HG03469 (cell line): Measurements from ENCODE around the gene TAF8.
"Not testable (repeated sequence)": the region's sequence is repeated elsewhere in the genome, so short reads cannot be mapped to it uniquely, and the experiment has no call there.

Experiments used
- ATAC-seq: cut with Tn5 transposase; IDR thresholded peaks from one replicate; pipeline ENCODE4 v1.9.1; 2021; ENCODE audit warnings: mild to moderate bottlenecking, moderate library complexity, moderate number of reproducible peaks; ENCODE audit not compliant: unreplicated experiment

Gene TAF8

GRCh38 chr6:42028234-42029061 is 21.9 kb upstream of the TAF8 start:
- no peak for ATAC-seq

DNA sequence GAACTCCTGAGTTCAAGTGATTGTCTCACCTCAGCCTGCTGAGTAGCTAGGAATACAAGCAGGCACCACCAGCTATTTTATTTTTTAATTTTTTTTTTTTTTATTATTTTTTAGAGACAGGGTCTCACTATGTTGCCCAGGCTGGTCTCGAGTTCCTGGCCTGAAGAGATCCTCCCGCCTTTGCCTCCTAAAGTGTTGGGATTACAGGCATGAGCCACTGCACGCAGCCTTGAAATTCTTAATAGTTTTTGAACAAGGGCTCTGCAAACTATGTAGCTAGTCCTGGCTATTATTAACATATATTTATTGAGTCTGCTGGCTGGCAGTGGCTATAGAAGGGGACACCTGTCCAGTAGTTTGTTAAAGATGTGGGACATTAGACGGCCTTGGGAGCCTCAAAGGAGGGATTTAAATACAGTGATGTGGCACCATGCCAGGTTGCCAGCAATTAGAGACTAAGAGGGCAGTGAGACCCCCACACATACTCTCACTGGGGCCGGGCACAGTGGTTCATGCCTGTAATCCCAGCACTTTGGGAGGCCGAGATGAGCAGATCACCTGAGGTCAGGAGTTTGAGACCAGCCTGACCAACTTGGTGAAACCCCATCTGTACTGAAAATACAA is 21.1 kb upstream of the TAF8 start:
- ATAC-seq: no peak

- ATAC-seq: no peak
Measured at GRCh38 chr6:42029881-42030280, 20.4 kb upstream of the TAF8 start.

DNA sequence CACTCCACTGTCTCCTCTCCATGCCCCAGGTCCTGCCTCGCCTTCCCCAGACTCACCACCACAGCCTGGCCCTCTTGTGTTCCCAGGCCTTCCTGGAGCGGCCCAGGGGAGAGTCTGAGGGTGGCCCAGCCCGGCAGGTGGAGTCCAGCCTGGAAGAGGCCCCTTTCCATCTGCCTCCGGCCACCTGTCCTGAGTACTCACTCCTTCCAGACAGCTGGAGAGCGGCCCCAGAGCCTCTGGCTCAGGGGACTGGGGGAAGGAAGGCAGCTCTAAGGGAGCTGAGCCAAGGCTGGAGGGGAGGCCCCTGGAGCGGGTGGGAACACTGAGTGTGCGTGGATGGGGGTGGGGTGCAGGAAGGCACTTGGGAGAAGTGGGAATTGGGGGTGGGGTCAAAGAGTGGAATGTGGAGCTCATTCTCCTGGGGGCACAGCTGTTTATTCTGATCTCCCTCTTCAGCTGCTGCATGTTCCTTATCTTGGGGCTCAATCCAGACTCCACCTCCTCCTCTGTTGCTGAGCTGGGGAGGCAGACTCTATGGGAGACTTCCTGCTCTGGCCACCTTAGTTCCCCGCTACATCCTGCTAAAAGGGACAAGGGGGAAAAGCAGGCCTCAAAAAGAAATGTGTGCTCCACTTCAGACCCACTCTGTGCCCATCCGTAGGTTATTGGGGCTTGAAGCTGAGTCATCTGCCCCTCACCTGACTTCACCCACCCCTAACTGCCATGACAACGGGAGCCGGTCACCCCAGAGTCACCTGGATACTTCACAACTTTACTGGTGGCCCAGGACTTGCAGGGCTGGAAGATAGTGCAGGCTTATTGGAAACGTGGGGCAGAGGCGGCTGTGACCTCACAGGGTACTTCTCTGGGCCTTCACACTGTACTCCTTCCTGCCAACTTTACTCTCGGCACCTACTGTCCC is 19.5 kb upstream of the TAF8 start:
- ATAC-seq: no peak

GRCh38 chr6:42032366-42032765 is 18.0 kb upstream of the TAF8 start:
- ATAC-seq: no peak

DNA sequence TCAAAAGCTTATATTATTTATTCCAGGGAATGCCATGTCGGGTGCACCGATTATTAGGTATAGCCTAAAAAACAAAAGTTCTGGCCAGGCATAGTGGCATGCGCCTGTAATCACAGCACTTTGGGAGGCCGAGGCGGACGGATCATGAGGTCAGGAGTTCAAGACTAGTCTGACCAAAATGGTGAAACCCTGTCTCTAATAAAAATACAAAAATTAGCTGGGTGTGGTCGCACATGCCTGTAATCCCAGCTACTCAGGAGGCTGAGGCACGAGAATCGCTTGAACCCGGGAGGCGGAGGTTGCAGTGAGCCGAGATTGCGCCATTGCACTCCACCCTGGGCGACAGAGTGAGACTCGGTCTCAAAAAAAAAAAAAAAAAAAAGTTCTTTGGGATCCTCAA is 12.7 kb upstream of the TAF8 start:
- not testable (repeated sequence) for ATAC-seq

GRCh38 chr6:42038163-42038562 is 12.2 kb upstream of the TAF8 start:
- ATAC-seq: no peak

- no peak for ATAC-seq
Measured at GRCh38 chr6:42038811-42039408, 11.4 kb upstream of the TAF8 start.

DNA sequence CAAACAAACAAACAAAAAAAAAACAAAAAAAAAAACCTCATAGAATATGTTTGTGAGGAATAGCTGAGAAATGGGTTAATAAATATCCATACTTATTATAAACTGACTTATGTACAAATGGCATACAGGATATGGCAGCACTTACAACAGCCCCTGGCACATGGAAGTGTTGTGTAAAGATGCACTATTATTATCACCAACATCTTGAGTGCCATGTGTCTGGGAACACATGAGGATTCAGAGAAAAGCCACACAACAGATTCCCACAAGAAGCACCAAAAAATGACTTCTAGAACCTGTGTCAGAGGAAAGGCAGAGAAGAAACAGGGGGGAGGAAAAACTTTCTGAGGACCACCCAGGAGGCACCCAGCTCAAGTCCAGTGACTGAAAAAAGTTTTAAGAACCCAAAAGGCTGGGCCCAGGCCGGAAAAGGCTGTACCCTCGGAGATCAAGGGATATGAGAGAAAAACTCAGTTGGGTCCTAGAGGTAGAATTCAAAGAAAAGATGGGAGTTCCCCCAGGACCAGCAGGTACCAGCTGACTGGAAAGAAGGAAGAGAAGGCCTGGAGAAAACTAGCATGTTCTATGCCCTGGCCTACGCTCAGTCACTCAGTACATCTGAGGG is 9.4 kb upstream of the TAF8 start:
- no peak for ATAC-seq

DNA sequence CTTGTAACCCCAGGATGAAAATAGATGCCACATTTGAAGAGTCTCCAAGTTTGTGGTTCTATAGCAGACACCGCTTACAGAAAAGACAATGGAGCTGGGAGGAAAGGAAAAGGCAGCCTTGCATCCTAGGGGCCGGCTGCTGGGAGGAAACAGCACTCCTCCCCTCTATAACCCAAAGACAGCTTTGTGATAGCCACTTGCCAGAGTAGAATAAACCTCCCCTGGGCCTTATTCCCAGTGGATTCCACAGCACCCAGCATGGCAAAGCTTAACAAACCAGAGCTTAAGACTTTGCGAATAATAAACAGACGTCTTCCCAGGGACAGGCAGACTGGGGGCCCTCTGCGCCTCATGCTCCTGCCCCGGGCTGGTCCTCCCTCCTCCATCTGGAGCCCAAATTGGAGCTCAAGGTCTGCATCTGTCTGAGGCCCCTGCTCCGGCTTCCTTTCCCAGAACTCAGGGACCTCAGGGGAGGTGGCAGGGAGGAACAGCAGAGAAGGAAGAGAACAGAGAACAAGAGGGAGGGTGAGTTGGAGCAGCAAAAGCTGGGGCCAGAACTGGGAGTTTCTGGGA is 8.8 kb upstream of the TAF8 start:
- ATAC-seq: no peak

DNA sequence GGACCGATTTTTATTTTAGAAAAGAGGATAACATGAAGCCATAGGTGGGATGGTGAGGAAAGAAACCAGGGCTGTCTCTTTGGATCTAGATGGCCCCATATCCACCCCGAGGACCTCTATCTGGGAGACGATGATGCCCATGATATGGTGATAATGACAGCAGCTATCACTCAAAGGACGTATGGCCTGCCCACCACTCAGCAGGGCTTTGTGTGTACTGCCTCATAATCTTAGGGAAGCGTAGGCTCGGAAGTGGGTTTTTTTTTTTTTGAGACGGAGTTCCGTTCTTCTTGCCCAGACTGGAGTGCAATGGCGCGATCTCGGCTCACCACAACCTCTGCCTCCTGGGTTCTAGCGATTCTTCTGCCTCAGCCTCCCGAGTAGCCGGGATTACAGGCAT is 8.2 kb upstream of the TAF8 start:
- ATAC-seq: no peak

GRCh38 chr6:42043787-42044475 is 6.4 kb upstream of the TAF8 start:
- peak; percentile 33 for ATAC-seq

DNA sequence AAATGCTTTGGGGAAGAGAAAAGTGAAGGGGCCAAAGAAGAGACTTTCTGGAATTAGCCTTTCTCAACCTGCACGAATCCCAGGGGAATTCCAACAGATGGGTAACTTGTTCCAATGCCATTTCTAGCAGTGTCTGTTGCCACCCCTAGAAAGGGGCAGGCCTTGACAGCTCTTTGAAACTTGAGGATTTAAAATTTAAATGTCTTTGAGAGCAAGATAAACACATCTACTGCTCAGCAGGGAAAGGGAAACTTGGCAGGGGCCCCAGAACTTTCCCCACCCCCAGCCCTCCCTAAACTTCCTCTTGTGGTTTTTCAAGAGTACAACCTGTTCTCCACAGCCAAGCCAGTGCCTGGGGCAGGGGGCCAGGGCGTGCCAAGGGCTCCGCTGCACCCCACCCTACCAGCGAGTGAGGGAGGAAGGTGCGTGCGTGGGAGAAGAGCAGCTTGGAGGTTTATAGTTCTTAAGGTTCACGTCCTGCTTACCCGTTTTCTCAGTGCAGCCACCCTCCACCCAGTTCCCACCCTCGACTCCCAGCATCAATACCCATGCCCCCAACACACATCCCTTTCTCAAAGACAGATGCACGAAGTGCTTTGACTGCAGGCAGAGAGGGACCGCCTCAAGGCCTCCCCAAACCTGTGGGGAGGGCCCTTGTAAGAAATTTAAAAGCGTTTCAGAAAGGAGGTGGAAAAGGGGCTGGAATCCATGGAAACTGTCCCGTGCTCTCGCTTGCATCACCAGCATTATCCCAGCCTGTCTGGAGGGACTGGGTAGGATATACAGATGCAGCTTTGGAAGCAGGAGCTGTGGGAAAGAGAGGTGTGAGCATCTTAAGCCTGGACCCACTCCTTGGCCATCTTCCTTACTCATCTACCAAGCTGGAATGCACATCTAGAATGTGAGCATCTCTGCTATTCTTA is 4.5 kb upstream of the TAF8 start:
- ATAC-seq: no peak

GRCh38 chr6:42046464-42047212 is 3.7 kb upstream of the TAF8 start:
- no peak for ATAC-seq

DNA sequence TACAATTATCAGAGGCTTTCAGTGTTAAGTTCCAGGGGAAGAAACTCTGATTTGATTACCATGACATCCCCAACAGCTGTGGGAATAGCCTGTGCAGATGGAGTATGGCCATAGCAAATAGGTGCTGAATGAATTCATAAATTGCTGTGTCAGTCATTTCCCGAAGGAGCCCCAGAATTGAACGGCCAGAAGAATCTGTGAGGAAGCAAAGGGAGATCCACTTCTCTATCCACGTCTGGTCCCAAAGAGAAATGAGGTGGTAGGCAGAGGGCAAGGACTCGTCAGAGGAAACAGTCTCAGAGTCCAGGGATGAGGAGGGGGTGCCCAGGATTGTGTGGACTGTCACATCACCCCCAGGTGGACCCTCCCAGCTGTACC is 3.1 kb upstream of the TAF8 start:
- ATAC-seq: no peak

- ATAC-seq: no peak
Measured at GRCh38 chr6:42047790-42048405, 2.4 kb upstream of the TAF8 start.

- ATAC-seq: no peak
Measured at GRCh38 chr6:42049116-42049809, 1.1 kb upstream of the TAF8 start.
